H7 (cell line): ENCODE results near the gene FAM20B. TPM values are rescaled to one million over a fixed set of nuclear protein-coding genes. Genes with fewer than 3 reads are reported as not detected.

Source experiments
- DNase-seq: peaks from one replicate; pipeline ENCODE4 v3.0.0; 2012
- H3K27me3 ChIP-seq: 2 replicates; pipeline ENCODE4 v1.6.0; 2011; ENCODE audit warnings: mild to moderate bottlenecking, low read length; ENCODE audit not compliant: control insufficient read depth, insufficient read depth
- H3K36me3 ChIP-seq: replicated peaks from 2 replicates; pipeline ENCODE4 v1.5.1; 2011; ENCODE audit warnings: low read length; ENCODE audit not compliant: control insufficient read depth, insufficient read depth
- H3K4me3 ChIP-seq: 2 replicates; pipeline ENCODE4 v1.5.1; 2011; ENCODE audit warnings: low read depth, mild to moderate bottlenecking, control low read depth, low read length, moderate library complexity; ENCODE audit not compliant: insufficient read depth
- total RNA-seq: library from RNA; depleted of rRNA; stranded (reverse); fragments of >200 nt; shearing (Covaris generic); gene quantifications from 2 replicates; pipeline ENCODE4 v1.2.3, GENCODE V29; 2014

The FAM20B gene
- total RNA-seq, 1 experiment from 2014 or later: 34.5 TPM

GRCh38 chr1:179087665-179088064 lies 62.0 kb downstream of the FAM20B start:
- peak; percentile 97 for DNase-seq

GRCh38 chr1:179089827-179090482 lies 64.3 kb downstream of the FAM20B start:
- H3K4me3 ChIP-seq: no peak overlapping the region
- H3K36me3 ChIP-seq: peaks cover 16% of the 10 kb centered on the region
- DNase-seq: no peak
- no peaks in the 10 kb centered on the region for H3K27me3 ChIP-seq

More at GRCh38 chr1:179087665-179088064, 62.0 kb downstream of the FAM20B start:
- peak overlapping the region; percentile 29 for H3K4me3 ChIP-seq
- H3K27me3 ChIP-seq: peaks cover under 1% of the 10 kb centered on the region; the same call in 1 of the 2 replicates
- H3K36me3 ChIP-seq: peaks cover 1% of the 10 kb centered on the region

DNA sequence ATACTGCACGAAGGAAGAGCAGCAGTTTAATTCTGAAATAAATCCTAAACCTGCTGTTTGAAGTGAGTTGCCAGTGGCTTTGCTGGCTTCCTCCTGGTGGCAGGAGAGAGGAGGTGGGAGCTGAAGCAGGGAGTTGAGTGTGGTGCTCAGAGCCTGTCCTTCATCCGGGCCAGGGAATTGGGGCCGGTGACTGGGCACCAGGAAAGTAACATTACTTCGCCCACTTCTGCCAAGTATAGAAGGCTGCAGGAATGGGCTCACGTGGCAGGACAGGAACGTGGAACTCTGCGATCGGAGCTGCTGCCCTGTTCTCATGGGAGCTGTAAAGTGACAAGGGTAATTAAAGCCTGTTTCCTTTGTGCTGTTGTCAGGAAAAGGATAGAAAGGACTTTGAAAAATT lies 64.8 kb downstream of the FAM20B start:
- Histone ChIP-seq H3K27me3 (no peaks in the 10 kb centered on the region), H3K4me3 (no peak overlapping the region), H3K36me3 (peaks cover 21% of the 10 kb centered on the region)
- DNase-seq: no peak

GRCh38 chr1:179090923-179091322 lies 65.2 kb downstream of the FAM20B start:
- Histone ChIP-seq H3K4me3 (no peak overlapping the region), H3K27me3 (no peaks in the 10 kb centered on the region), H3K36me3 (peaks cover 23% of the 10 kb centered on the region)
- DNase-seq: no peak

- no peaks in the 10 kb centered on the region for H3K27me3 ChIP-seq
- peaks cover 26% of the 10 kb centered on the region for H3K36me3 ChIP-seq
- H3K4me3 ChIP-seq: no peak overlapping the region
- DNase-seq: no peak
These were observed 66.0 kb downstream of the FAM20B start for GRCh38 chr1:179091691-179092165.

GRCh38 chr1:179092896-179093461 lies 67.3 kb downstream of the FAM20B start:
- Histone ChIP-seq H3K27me3 (no peaks in the 10 kb centered on the region), H3K36me3 (peaks cover 28% of the 10 kb centered on the region), H3K4me3 (no peak overlapping the region)
- DNase-seq: no peak

DNA sequence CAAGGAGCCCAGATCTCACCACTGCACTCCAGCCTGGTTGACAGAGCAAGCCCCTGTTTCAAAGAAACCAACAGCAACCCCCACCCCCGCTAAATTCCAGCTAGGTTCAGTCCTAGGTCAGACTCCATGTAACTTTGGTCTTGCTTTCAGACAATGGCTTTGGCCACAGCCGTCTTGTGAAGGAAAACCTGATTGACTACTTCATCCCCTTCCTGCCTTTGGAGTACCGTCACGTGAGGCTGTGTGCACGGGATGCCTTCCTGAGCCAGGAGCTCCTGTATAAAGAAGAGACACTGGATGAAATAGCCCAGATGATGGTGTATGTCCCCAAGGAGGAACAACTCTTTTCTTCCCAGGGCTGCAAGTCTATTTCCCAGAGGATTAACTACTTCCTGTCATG lies 69.1 kb downstream of the FAM20B start:
- DNase-seq: no peak
- H3K27me3 ChIP-seq: no peaks in the 10 kb centered on the region
- H3K36me3 ChIP-seq: peaks cover 26% of the 10 kb centered on the region
- no peak overlapping the region for H3K4me3 ChIP-seq

- no peaks in the 10 kb centered on the region for H3K27me3 ChIP-seq
- H3K36me3 ChIP-seq: peaks cover 26% of the 10 kb centered on the region
- DNase-seq: no peak
- H3K4me3 ChIP-seq: no peak overlapping the region
These were observed 69.7 kb downstream of the FAM20B start for GRCh38 chr1:179095377-179095776.

- H3K36me3 ChIP-seq: peaks cover 29% of the 10 kb centered on the region
These were observed 70.2 kb downstream of the FAM20B start for GRCh38 chr1:179095924-179096323.

GRCh38 chr1:179099891-179100290 lies 74.2 kb downstream of the FAM20B start:
- no peak for DNase-seq
- H3K27me3 ChIP-seq: no peaks in the 10 kb centered on the region
- H3K36me3 ChIP-seq: peaks cover 15% of the 10 kb centered on the region
- no peak overlapping the region for H3K4me3 ChIP-seq

More at GRCh38 chr1:179095924-179096323, 70.2 kb downstream of the FAM20B start:
- no peak for DNase-seq
- Histone ChIP-seq H3K4me3 (no peak overlapping the region), H3K27me3 (no peaks in the 10 kb centered on the region)

- no peak for DNase-seq
- no peak overlapping the region for H3K4me3 ChIP-seq
- H3K27me3 ChIP-seq: no peaks in the 10 kb centered on the region
- peaks cover 5% of the 10 kb centered on the region for H3K36me3 ChIP-seq
These were observed 75.9 kb downstream of the FAM20B start for GRCh38 chr1:179101566-179101965.

DNA sequence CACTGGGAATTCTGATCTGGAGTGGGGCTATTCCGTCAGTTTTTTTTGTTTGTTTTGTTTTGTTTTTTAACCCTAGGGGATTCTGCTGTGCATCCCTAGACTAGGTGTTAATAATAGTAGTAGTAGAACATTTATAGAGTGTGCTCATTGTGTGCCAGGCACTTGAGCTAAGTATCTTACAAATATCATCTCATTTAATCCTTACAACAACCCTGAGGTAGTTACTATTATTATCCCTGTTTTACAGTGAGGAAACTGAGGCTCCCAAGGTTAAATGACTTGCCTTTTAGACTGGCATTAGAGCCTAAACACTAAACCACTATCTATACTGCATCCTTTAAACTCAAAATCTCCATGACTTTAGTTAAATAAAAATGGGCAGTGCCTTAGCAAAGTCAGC lies 78.3 kb downstream of the FAM20B start:
- no peaks in the 10 kb centered on the region for H3K27me3 ChIP-seq
- no peak overlapping the region for H3K4me3 ChIP-seq
- peaks cover 15% of the 10 kb centered on the region for H3K36me3 ChIP-seq
- DNase-seq: no peak

DNA sequence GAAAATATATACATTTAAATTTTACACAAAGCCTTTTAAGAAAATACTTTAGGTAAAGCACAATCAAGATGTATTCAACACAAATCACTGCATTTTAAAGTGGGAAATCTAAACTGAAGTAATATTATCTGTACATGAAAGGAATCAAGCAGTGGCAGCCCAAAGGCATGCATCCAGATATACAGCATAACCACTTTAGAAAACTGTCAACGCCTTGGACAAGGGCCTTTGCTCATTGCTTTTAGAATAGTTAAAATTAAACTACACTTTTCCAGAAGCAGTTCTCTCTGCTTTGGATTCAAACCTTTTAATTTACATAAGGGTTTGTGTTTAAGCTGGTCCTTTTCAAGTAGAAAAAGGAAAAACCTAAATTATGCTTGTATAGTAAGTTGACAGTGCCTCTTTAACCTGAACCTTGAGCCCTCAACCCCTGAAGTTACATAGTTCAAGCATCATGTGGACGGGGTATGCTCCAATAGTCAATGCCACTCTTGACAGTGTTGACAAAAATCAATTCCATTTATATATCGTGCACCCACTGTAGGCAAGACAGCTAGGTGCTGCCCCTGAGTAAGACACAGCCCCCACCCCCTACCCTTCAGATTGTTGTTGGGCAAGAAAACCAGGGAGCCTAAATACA lies 79.0 kb downstream of the FAM20B start:
- H3K4me3 ChIP-seq: no peak overlapping the region
- H3K36me3 ChIP-seq: peaks cover 16% of the 10 kb centered on the region
- H3K27me3 ChIP-seq: no peaks in the 10 kb centered on the region

GRCh38 chr1:179105393-179105792 lies 79.7 kb downstream of the FAM20B start:
- Histone ChIP-seq H3K27me3 (no peaks in the 10 kb centered on the region), H3K36me3 (peaks cover 19% of the 10 kb centered on the region), H3K4me3 (no peak overlapping the region)
- peak; percentile 91 for DNase-seq

More for the DNA sequence above, 79.0 kb downstream of the FAM20B start:
- DNase-seq: no peak
